Retinal pigment epithelial cell (primary cell): Measurements from ENCODE around the gene PPP2R5E.
"Not testable (repeated sequence)": the region's sequence is repeated elsewhere in the genome, so short reads cannot be mapped to it uniquely, and the experiment has no call there.

Experiments used
- DNase-seq: peaks from one replicate; pipeline ENCODE4 v3.0.0-alpha.2; 2010; ENCODE audit warnings: low read depth
- H3K4me3 ChIP-seq: 2 replicates; pipeline ENCODE4 v1.5.1; 2011; ENCODE audit warnings: mild to moderate bottlenecking, low read length, control low read depth, moderate library complexity
- CTCF ChIP-seq: conservative IDR thresholded peaks from 2 replicates; pipeline ENCODE4 v1.5.1; 2011; ENCODE audit warnings: low read depth, low read length, control low read depth, inconsistent platforms

PPP2R5E gene

GRCh38 chr14:63378444-63378843 is 164.7 kb downstream of the PPP2R5E start:
- H3K4me3 ChIP-seq = no peak overlapping the region
- TF ChIP-seq CTCF = no peak
- no peak for DNase-seq

GRCh38 chr14:63375769-63376168 is 167.4 kb downstream of the PPP2R5E start:
- DNase-seq = no peak
- H3K4me3 ChIP-seq = no peak overlapping the region
- TF ChIP-seq CTCF = no peak

GRCh38 chr14:63371613-63372012 is 171.6 kb downstream of the PPP2R5E start:
- not testable (repeated sequence) for DNase-seq, H3K4me3 ChIP-seq

- DNase-seq = no peak
- H3K4me3 ChIP-seq = no peak overlapping the region
- no peak for TF ChIP-seq CTCF
These were observed 172.1 kb downstream of the PPP2R5E start for GRCh38 chr14:63371033-63371432.

GRCh38 chr14:63367742-63368364 is 175.3 kb downstream of the PPP2R5E start:
- no peak for DNase-seq
- H3K4me3 ChIP-seq = no peak overlapping the region
- TF ChIP-seq CTCF = peak; percentile 14

GRCh38 chr14:63362389-63362819 is 180.8 kb downstream of the PPP2R5E start:
- no peak overlapping the region for H3K4me3 ChIP-seq
- TF ChIP-seq CTCF = no peak
- DNase-seq = no peak

GRCh38 chr14:63361790-63362189 is 181.4 kb downstream of the PPP2R5E start:
- H3K4me3 ChIP-seq = no peak overlapping the region
- no peak for TF ChIP-seq CTCF

More at GRCh38 chr14:63361790-63362189, 181.4 kb downstream of the PPP2R5E start:
- DNase-seq = no peak
